A549 (cell line): Measurements from ENCODE around the gene SNUPN. TPM values are rescaled to one million over a fixed set of nuclear protein-coding genes. Genes with fewer than 3 reads are reported as not detected.

ENCODE experiments used
- CBX8 ChIP-seq: fragments of 200-600 bp; sonication (generic); IDR thresholded peaks from 2 replicates; pipeline ENCODE4 v1.6.1; 2016
- CHD4 ChIP-seq: fragments of 200-600 bp; sonication (generic); IDR thresholded peaks from 2 replicates; pipeline ENCODE4 v1.6.1; 2016; ENCODE audit warnings: antibody characterized with exemption, mild to moderate bottlenecking, borderline replicate concordance
- E2F6 ChIP-seq: IDR thresholded peaks from 2 replicates; pipeline ENCODE4 v1.6.1; 2012; ENCODE audit warnings: low read depth, borderline replicate concordance
- EHF ChIP-seq: fragments of 250-450 bp; sonication (Bioruptor Pico); IDR thresholded peaks from 2 replicates; pipeline ENCODE4 v1.5.0; 2020; ENCODE audit warnings: mild to moderate bottlenecking
- ESRRA ChIP-seq: fragments of 150-350 bp; IDR thresholded peaks from 2 replicates; pipeline ENCODE4 v1.6.1; 2014; ENCODE audit warnings: mild to moderate bottlenecking, low read length, borderline replicate concordance
- FOSL2 ChIP-seq, 2 experiments: fragments of 450-650 bp in 1 of 2; fragments of >200 bp in 1 of 2; sonication (Bioruptor Twin) in 1 of 2; formaldehyde crosslinking; IDR thresholded peaks; 2 replicates each; pipeline versions ENCODE4 v1.5.0 to v1.6.1; 2016 to 2020; ENCODE audit warnings: mild to moderate bottlenecking in 1 of 2, moderate library complexity in 1 of 2
- FOXS1 ChIP-seq: fragments of 250-450 bp; sonication (Bioruptor Pico); IDR thresholded peaks from 2 replicates; pipeline ENCODE4 v1.5.0; 2020; ENCODE audit warnings: mild to moderate bottlenecking, moderate library complexity
- HDAC2 ChIP-seq: fragments of 200-600 bp; sonication (generic); IDR thresholded peaks from 2 replicates; pipeline ENCODE4 v1.6.1; 2016
- HOXB13 ChIP-seq: fragments of 250-450 bp; sonication (Bioruptor Pico); IDR thresholded peaks from 2 replicates; pipeline ENCODE4 v1.5.0; 2020; ENCODE audit warnings: low read depth, mild to moderate bottlenecking, moderate library complexity
- HOXB5 ChIP-seq: fragments of 250-450 bp; sonication (Bioruptor Pico); IDR thresholded peaks from 2 replicates; pipeline ENCODE4 v1.5.0; 2020; ENCODE audit warnings: mild to moderate bottlenecking, moderate library complexity
- JUNB ChIP-seq: fragments of >200 bp; sonication (Bioruptor Twin); formaldehyde crosslinking; IDR thresholded peaks from 2 replicates; pipeline ENCODE4 v1.6.1; 2016
- MAX ChIP-seq: IDR thresholded peaks from 2 replicates; pipeline ENCODE4 v1.6.1; 2012
- MAZ ChIP-seq: fragments of 150-350 bp; IDR thresholded peaks from 2 replicates; pipeline ENCODE4 v1.6.1; 2014; ENCODE audit warnings: antibody characterized with exemption, low read depth, low read length, borderline replicate concordance
- NR3C1 ChIP-seq: fragments of >200 bp; sonication (Bioruptor Twin); formaldehyde crosslinking; IDR thresholded peaks from 3 replicates; pipeline ENCODE4 v1.6.1; 2017
- POLR2AphosphoS2 ChIP-seq: conservative IDR thresholded peaks from 2 replicates; pipeline ENCODE4 v1.6.1; 2012; ENCODE audit warnings: low read length, improper control_type of control experiment, inconsistent platforms
- RFX5 ChIP-seq: fragments of 450-650 bp; IDR thresholded peaks from 2 replicates; pipeline ENCODE4 v1.7.1; 2014; ENCODE audit warnings: antibody characterized with exemption, mild to moderate bottlenecking, moderate library complexity
- SMC3 ChIP-seq: fragments of >200 bp; sonication (Bioruptor Twin); formaldehyde crosslinking; IDR thresholded peaks from 3 replicates; pipeline ENCODE4 v1.6.1; 2018; ENCODE audit warnings: inconsistent platforms
- TP53 ChIP-seq: fragments of 250-450 bp; sonication (Bioruptor Pico); IDR thresholded peaks from 2 replicates; pipeline ENCODE4 v1.5.0; 2021; ENCODE audit warnings: mild to moderate bottlenecking, moderate library complexity
- ZC3H11A ChIP-seq: fragments of 450-650 bp; IDR thresholded peaks from 2 replicates; pipeline ENCODE4 v1.6.1; 2014; ENCODE audit warnings: antibody characterized with exemption, mild to moderate bottlenecking
- ZFP36 ChIP-seq: fragments of 450-650 bp; IDR thresholded peaks from 2 replicates; pipeline ENCODE4 v1.6.1; 2014; ENCODE audit warnings: borderline replicate concordance; ENCODE audit not compliant: partially characterized antibody
- ZSCAN20 ChIP-seq: fragments of 250-450 bp; sonication (Bioruptor Pico); IDR thresholded peaks from 2 replicates; pipeline ENCODE4 v1.8.0; 2022; ENCODE audit warnings: mild to moderate bottlenecking, moderate library complexity
- polyA plus RNA-seq, 4 experiments: library from polyadenylated mRNA; depleted of rRNA in 3 of 4; stranded (reverse); fragments of >200 nt; fragmentation: RNase III in 1 of 4; extraction: RNeasy Plus Mini Kit Qiagen cat#74134 plus additional on column Dnase treatment in 1 of 4; gene quantifications; 2 replicates in 3 of 4; 3 replicates in 1 of 4; pipeline ENCODE4 v1.2.3, GENCODE V29; 2011 to 2017
- TF ChIP-seq, protein P1 (sequence below): fragments of >200 bp; sonication (Bioruptor Twin); formaldehyde crosslinking; IDR thresholded peaks from 2 replicates; pipeline ENCODE4 v1.6.1; 2016
- TF ChIP-seq, protein P2 (sequence below): fragments of 150-350 bp; IDR thresholded peaks from 2 replicates; pipeline ENCODE4 v1.6.1; 2014; ENCODE audit warnings: low read depth, mild to moderate bottlenecking, low read length
- TF ChIP-seq, protein P3 (sequence below): fragments of 200-600 bp; sonication (generic); IDR thresholded peaks from 2 replicates; pipeline ENCODE4 v1.6.1; 2016; ENCODE audit warnings: antibody characterized with exemption, mild to moderate bottlenecking, moderate library complexity

Gene SNUPN
- polyA plus RNA-seq, 2 of the 4 experiments (the other 2 are of a cell fraction) = 29.2 to 38.5 TPM

- peak; percentile 84 for TF ChIP-seq E2F6
- TF ChIP-seq, protein P1, sequence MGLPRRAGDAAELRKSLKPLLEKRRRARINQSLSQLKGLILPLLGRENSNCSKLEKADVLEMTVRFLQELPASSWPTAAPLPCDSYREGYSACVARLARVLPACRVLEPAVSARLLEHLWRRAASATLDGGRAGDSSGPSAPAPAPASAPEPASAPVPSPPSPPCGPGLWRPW = no peak
- no peak for TF ChIP-seq MAZ
- TF ChIP-seq HDAC2 = no peak
- TF ChIP-seq FOSL2 (IDR thresholded peaks at IDR 0.05) = 0 out of 2 replicates have a peak, but pooled peaks have one; percentile 17
- peak; percentile 95 for TF ChIP-seq FOSL2 (CRISPR knock-in tag; IDR thresholded peaks at IDR 0.05)
- TF ChIP-seq, protein P2, sequence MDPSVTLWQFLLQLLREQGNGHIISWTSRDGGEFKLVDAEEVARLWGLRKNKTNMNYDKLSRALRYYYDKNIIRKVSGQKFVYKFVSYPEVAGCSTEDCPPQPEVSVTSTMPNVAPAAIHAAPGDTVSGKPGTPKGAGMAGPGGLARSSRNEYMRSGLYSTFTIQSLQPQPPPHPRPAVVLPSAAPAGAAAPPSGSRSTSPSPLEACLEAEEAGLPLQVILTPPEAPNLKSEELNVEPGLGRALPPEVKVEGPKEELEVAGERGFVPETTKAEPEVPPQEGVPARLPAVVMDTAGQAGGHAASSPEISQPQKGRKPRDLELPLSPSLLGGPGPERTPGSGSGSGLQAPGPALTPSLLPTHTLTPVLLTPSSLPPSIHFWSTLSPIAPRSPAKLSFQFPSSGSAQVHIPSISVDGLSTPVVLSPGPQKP = no peak
- no peak for TF ChIP-seq ZFP36
- no peak for TF ChIP-seq NR3C1
- no peak for TF ChIP-seq CBX8
- TF ChIP-seq HOXB13 = peak; percentile 91
- TF ChIP-seq, protein P3, sequence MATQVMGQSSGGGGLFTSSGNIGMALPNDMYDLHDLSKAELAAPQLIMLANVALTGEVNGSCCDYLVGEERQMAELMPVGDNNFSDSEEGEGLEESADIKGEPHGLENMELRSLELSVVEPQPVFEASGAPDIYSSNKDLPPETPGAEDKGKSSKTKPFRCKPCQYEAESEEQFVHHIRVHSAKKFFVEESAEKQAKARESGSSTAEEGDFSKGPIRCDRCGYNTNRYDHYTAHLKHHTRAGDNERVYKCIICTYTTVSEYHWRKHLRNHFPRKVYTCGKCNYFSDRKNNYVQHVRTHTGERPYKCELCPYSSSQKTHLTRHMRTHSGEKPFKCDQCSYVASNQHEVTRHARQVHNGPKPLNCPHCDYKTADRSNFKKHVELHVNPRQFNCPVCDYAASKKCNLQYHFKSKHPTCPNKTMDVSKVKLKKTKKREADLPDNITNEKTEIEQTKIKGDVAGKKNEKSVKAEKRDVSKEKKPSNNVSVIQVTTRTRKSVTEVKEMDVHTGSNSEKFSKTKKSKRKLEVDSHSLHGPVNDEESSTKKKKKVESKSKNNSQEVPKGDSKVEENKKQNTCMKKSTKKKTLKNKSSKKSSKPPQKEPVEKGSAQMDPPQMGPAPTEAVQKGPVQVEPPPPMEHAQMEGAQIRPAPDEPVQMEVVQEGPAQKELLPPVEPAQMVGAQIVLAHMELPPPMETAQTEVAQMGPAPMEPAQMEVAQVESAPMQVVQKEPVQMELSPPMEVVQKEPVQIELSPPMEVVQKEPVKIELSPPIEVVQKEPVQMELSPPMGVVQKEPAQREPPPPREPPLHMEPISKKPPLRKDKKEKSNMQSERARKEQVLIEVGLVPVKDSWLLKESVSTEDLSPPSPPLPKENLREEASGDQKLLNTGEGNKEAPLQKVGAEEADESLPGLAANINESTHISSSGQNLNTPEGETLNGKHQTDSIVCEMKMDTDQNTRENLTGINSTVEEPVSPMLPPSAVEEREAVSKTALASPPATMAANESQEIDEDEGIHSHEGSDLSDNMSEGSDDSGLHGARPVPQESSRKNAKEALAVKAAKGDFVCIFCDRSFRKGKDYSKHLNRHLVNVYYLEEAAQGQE = no peak
- no peak for TF ChIP-seq ZC3H11A
- TF ChIP-seq FOXS1 (CRISPR knock-in tag) = peak; percentile 67; the same call in 1 of the 2 replicates
- peak; percentile 47; the same call in 1 of the 2 replicates for TF ChIP-seq JUNB
- no peak for TF ChIP-seq ZSCAN20 (CRISPR knock-in tag)
- no peak for TF ChIP-seq RFX5
- TF ChIP-seq ESRRA = no peak
- TF ChIP-seq HOXB5 (CRISPR knock-in tag) = peak; percentile 93
- no peak for TF ChIP-seq POLR2AphosphoS2
- TF ChIP-seq TP53 (CRISPR knock-in tag) = no peak
- TF ChIP-seq CHD4 = no peak
- peak; percentile 97 for TF ChIP-seq MAX
- no peak for TF ChIP-seq SMC3
- 0 out of 2 replicates have a peak, but pooled peaks have one; percentile 53 for TF ChIP-seq EHF
Observed at GRCh38 chr15:75666823-75667501, 41.4 kb upstream of the SNUPN start (continued).
